HL-60 (cell line): ENCODE results near the gene POR.

Experiments
- DNase-seq, 2 experiments: peaks; one replicate each; pipeline ENCODE4 v3.0.0-alpha.2; 2010 to 2020; ENCODE audit warnings: low read depth in 1 of 2, low spot score in 1 of 2
- H3K27ac ChIP-seq: fragments of 250-450 bp; sonication (Bioruptor Pico); replicated peaks from 2 replicates; pipeline ENCODE4 v1.5.1; 2020; ENCODE audit warnings: mild to moderate bottlenecking, moderate library complexity
- H3K27me3 ChIP-seq: fragments of 250-450 bp; sonication (Bioruptor Pico); 2 replicates; pipeline ENCODE4 v1.5.1; 2021; ENCODE audit warnings: mild to moderate bottlenecking, moderate library complexity; ENCODE audit not compliant: insufficient read depth, poor library complexity, severe bottlenecking
- H3K4me3 ChIP-seq: replicated peaks from 2 replicates; pipeline ENCODE4 v1.5.1; 2011; ENCODE audit warnings: mild to moderate bottlenecking, control low read depth, low read length; ENCODE audit not compliant: insufficient read depth
- CTCF ChIP-seq: IDR thresholded peaks from one replicate; pipeline ENCODE4 v1.5.1; 2011; ENCODE audit warnings: low read length, control low read depth, inconsistent platforms; ENCODE audit not compliant: insufficient read depth
- GABPA ChIP-seq: IDR thresholded peaks from 2 replicates; pipeline ENCODE4 v1.6.1; 2012; ENCODE audit warnings: low read depth
- POLR2AphosphoS5 ChIP-seq: IDR thresholded peaks from 2 replicates; pipeline ENCODE4 v1.6.1; 2012; ENCODE audit warnings: low read depth
- REST ChIP-seq: IDR thresholded peaks from 2 replicates; pipeline ENCODE4 v1.6.1; 2012; ENCODE audit warnings: low read depth; ENCODE audit not compliant: insufficient replicate concordance
- SPI1 ChIP-seq: IDR thresholded peaks from 2 replicates; pipeline ENCODE4 v1.6.1; 2012; ENCODE audit warnings: low read depth, mild to moderate bottlenecking, borderline replicate concordance

The POR gene

DNA sequence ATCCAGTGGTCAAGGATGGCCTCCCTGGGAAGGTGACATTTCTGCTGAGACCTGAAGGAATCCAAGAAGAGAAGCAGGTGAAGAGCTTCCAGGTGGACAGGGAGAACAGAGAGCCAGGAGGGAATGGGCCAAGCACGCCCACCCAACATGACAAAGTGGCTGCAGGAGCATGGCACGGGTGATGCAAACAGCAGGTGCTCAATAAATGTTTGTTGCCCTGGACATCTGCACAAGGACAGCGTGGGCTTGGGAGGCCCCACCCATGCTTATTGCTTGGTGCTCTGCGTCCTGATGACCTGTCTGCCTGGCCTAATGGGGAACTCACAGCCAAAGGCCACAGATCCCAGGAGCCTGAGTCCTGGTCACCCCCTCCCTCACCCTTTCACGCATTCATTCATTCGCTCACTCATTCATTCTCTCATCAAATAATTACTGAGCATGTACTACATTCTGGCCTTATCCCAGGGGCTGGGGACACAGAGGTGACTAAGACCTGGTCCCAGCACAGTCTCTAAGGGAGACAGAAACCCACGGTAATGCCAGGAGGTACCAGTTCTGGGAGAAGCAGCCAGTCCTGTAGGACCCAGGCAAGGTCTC is 23.0 kb upstream of the POR start:
- Histone ChIP-seq H3K27me3 (no peaks in the 10 kb centered on the region), H3K4me3 (no peak overlapping the region), H3K27ac (no peak overlapping the region)
- TF ChIP-seq POLR2AphosphoS5: no peak
- TF ChIP-seq CTCF: no peak
- TF ChIP-seq SPI1: no peak
- TF ChIP-seq REST: no peak
- TF ChIP-seq GABPA: no peak
- DNase-seq: no peak

- TF ChIP-seq POLR2AphosphoS5: no peak
- no peak for TF ChIP-seq GABPA
- no peak for TF ChIP-seq REST
- no peak for TF ChIP-seq CTCF
- no peak for TF ChIP-seq SPI1
- Histone ChIP-seq H3K27ac (no peak overlapping the region), H3K4me3 (no peak overlapping the region), H3K27me3 (no peaks in the 10 kb centered on the region)
- no peak for DNase-seq
These were observed 22.2 kb upstream of the POR start for GRCh38 chr7:75892634-75893272.

DNA sequence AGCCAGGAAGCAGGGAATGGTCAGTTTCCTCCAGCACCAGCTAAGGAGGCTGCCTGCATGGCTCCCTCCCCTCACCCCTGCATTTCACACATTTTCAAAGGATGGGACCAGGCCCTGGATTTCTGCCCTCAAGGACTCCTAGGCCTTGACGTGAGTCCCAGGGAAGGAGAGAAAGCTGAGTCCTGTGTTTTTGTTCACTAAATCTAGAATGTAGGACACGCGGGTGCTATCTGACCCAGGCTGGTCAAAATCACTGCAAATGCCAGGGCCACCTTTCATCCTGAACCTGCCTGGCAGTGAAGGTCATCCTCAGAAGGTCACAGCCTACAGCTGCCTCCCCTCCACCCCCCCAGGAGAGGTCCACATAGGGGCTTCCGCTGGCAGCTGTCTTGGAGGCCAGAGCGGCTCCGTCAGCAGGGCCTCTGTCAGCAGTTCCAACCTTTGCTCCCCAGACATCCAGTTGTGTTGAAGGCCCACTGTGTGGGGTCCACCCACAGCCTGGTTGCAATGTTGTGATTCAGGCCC is 18.1 kb upstream of the POR start:
- DNase-seq: no peak
- Histone ChIP-seq H3K27me3 (no peaks in the 10 kb centered on the region), H3K27ac (no peak overlapping the region), H3K4me3 (no peak overlapping the region)
- TF ChIP-seq REST (no peak), POLR2AphosphoS5 (no peak), GABPA (no peak), SPI1 (no peak), CTCF (no peak)
